Measurements from ENCODE around the gene PRDM16. TPM values are rescaled to one million over a fixed set of nuclear protein-coding genes. Genes with fewer than 3 reads are reported as not detected.

Gene PRDM16
- total and polyA plus RNA-seq, 2 of the 8 experiments (the other 6 are each of a cell fraction or from before 2014, with no cell fraction given), result 0.39 to 0.43 TPM

- no peak overlapping the region for H3K27ac ChIP-seq (ENCODE audit: low read depth, low read length)
- H2AFZ ChIP-seq (ENCODE audit: low read length), result no peak overlapping the region
- no peak overlapping the region for H3K9ac ChIP-seq (replicated peaks in 1 of 4; ENCODE audit: extremely low read depth in 1 of 4, low read depth in 3 of 4, low read length in 3 of 4)
- H3K18ac ChIP-seq (ENCODE audit: extremely low read depth, low read length), result no peak overlapping the region
- H3K79me2 ChIP-seq (ENCODE audit: control insufficient read depth in 1 of 2, insufficient read depth in 2 of 2, low read length in 2 of 2), result no peaks in the 10 kb centered on the region
- H3K79me1 ChIP-seq (ENCODE audit: low read depth, low read length), result no peaks in the 10 kb centered on the region
- no peak overlapping the region for H3K14ac ChIP-seq (ENCODE audit: insufficient read length)
- no peak overlapping the region for H4K5ac ChIP-seq (ENCODE audit: insufficient read length, low read depth, low read length)
- TF ChIP-seq NANOG (IDR thresholded peaks at IDR 0.05; ENCODE audit: insufficient read depth, low read depth, low read length, poor library complexity, severe bottlenecking) (no peak), EP300 (IDR thresholded peaks at IDR 0.05; ENCODE audit: borderline replicate concordance in 1 of 2, low read depth in 2 of 2, low read length in 2 of 2) (no peak), BRCA1 (IDR thresholded peaks at IDR 0.05; ENCODE audit: low read depth, low read length) (no peak)
- no peaks in the 10 kb centered on the region for H4K20me1 ChIP-seq (replicated peaks in 1 of 2; ENCODE audit: control insufficient read depth in 1 of 2, insufficient read depth in 2 of 2, low read length in 2 of 2)
- no peak overlapping the region for H2BK15ac ChIP-seq (ENCODE audit: low read length)
- H3K4me2 ChIP-seq (ENCODE audit: insufficient read depth in 1 of 2, low read depth in 2 of 2, low read length in 2 of 2), result no peak overlapping the region
- ChIA-PET POLR2A (ENCODE audit: partially characterized antibody) (no interaction called here), CTCF (ENCODE audit: partially characterized antibody) (interaction anchor here (0.9 to 2.3 kb wide), 2 partner anchors 10 to 132 kb away, joined by 3 to 6 read pairs; no protein-coding TSS in a partner anchor)
- H2BK20ac ChIP-seq (ENCODE audit: low read length), result no peak overlapping the region
- H3K56ac ChIP-seq (replicated peaks; ENCODE audit: insufficient read length, low read depth, low read length), result no peak overlapping the region
- no peak for DNase-seq (ENCODE audit: low read depth in 1 of 2, low spot score in 2 of 2)
- no peak overlapping the region for H2BK12ac ChIP-seq (ENCODE audit: low read depth, low read length)
- FAIRE-seq, result no peak
- no peak overlapping the region; the same call in 1 of the 2 replicates for H4K8ac ChIP-seq (ENCODE audit: extremely low read depth, insufficient read depth, low read length)
- no peak overlapping the region for H3K4ac ChIP-seq (replicated peaks; ENCODE audit: insufficient read length, low read depth, low read length)
- H3K27me3 ChIP-seq (replicated peaks in 1 of 4; ENCODE audit: control insufficient read depth in 3 of 4, extremely low read depth in 1 of 4, insufficient read depth in 3 of 4, low read length in 3 of 4), result no peaks in the 10 kb centered on the region
- no peaks in the 10 kb centered on the region; a peak in 1 of 7 replicates for H3K4me1 ChIP-seq (replicated peaks in 1 of 4; ENCODE audit: control insufficient read depth in 3 of 4, insufficient read depth in 4 of 4, low read length in 3 of 4)
- no peaks in the 10 kb centered on the region for H3K9me3 ChIP-seq (ENCODE audit: insufficient read depth in 2 of 2, low read depth in 1 of 2, low read length in 1 of 2)
- H3K36me3 ChIP-seq (ENCODE audit: control insufficient read depth in 2 of 4, insufficient read depth in 4 of 4, low read length in 3 of 4), result no peaks in the 10 kb centered on the region
- no peak overlapping the region for H4K91ac ChIP-seq (replicated peaks; ENCODE audit: insufficient read length, low read length)
- H2AK5ac ChIP-seq (ENCODE audit: low read depth, low read length), result no peak overlapping the region
- no peak overlapping the region for H3K4me3 ChIP-seq (ENCODE audit: extremely low read depth in 1 of 4, insufficient read depth in 2 of 4, low read depth in 3 of 4, low read length in 4 of 4)
- H2BK5ac ChIP-seq (ENCODE audit: low read depth, low read length), result no peak overlapping the region
- no peak overlapping the region for H2BK120ac ChIP-seq (replicated peaks; ENCODE audit: low read depth, low read length)
- H3K23me2 ChIP-seq (ENCODE audit: low read depth, low read length), result no peaks in the 10 kb centered on the region
- 91% methylated on average over 32 of the region's 33 CpGs; no CpG with 5 or more reads in 1 of the 2 experiments for WGBS, 2 experiments (ENCODE audit: extremely low coverage in 1 of 2, insufficient coverage in 1 of 2, insufficient read length in 1 of 2, insufficient replicate concordance in 2 of 2, low coverage in 1 of 2, low lambda C conversion rate in 2 of 2, missing lambda C conversion rate in 1 of 2)
- no peak overlapping the region for H3K23ac ChIP-seq (ENCODE audit: insufficient read length)
Observed at GRCh38 chr1:3292051-3292722, 223.2 kb downstream of the PRDM16 start.

Measured in H1 (cell line).